ENCODE measurements around the gene ETFA.

GRCh38 chr15:76278651-76279050 is 32.6 kb downstream of the ETFA start:
- TF ChIP-seq, protein P1, sequence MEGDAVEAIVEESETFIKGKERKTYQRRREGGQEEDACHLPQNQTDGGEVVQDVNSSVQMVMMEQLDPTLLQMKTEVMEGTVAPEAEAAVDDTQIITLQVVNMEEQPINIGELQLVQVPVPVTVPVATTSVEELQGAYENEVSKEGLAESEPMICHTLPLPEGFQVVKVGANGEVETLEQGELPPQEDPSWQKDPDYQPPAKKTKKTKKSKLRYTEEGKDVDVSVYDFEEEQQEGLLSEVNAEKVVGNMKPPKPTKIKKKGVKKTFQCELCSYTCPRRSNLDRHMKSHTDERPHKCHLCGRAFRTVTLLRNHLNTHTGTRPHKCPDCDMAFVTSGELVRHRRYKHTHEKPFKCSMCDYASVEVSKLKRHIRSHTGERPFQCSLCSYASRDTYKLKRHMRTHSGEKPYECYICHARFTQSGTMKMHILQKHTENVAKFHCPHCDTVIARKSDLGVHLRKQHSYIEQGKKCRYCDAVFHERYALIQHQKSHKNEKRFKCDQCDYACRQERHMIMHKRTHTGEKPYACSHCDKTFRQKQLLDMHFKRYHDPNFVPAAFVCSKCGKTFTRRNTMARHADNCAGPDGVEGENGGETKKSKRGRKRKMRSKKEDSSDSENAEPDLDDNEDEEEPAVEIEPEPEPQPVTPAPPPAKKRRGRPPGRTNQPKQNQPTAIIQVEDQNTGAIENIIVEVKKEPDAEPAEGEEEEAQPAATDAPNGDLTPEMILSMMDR (IDR thresholded peaks at IDR 0.05; ENCODE audit: low read length): no peak
- no peak for TF ChIP-seq EZH2 (IDR thresholded peaks at IDR 0.05; ENCODE audit: borderline replicate concordance, low read length)

All from OCI-LY1 (cell line).